ENCODE data around the gene HTR3C.
"Not testable (repeated sequence)": the region's sequence is repeated elsewhere in the genome, so short reads cannot be mapped to it uniquely, and the experiment has no call there.

HTR3C gene

DNA sequence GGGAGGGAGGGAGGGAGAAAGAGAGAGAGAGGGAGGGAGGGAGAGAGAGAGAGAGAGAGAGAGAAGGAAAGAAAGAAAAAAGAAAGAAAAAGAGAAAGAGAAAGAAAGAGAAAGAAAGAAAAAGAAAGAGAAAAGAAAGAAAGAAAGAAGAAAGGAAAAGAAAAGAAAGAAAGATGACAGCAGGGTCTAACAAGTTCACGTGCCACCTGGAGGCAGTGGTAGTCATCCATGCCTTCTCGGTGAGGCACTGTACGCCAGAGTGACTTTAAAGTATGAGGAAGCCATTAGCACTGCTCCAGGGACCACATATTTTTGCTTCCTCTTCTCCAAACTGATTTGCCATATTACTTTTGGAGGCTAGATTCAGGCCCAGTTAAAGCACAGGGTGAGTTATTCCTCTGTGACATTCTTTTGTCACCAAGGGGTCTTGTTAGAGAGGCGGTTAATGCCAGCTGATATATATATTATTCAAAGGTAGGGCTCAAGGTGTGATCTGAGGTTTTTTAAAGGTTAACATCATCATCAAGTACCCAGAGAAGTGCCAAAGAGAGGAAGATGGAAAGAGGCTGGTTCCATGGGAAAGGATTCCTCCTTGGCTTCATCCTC, 21.6 kb upstream of the HTR3C start, which contains the start of gene HTR3D:
HTR3D (plus strand) TSS at position 556 of the 606 bp plus-strand sequence; CDS start at position 556, 0 bp downstream.
- no peak for DNase-seq (ENCODE audit: low read depth)

DNA sequence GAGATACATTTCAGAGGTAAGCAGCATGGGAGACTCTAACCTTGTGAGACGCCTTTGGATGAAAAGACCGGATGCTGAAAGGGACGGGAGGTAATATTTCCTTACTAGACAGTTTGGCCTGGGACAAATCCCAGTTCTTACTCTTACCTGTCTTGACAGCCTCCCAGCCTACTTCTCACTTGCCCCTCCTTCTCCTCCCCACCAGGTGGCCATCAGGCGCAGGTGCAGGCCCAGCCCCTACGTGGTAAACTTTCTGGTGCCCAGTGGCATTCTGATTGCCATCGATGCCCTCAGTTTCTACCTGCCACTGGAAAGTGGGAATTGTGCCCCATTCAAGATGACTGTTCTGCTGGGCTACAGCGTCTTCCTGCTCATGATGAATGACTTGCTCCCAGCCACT, 15.0 kb upstream of the HTR3C start:
- no peak for DNase-seq (ENCODE audit: low read depth)

DNA sequence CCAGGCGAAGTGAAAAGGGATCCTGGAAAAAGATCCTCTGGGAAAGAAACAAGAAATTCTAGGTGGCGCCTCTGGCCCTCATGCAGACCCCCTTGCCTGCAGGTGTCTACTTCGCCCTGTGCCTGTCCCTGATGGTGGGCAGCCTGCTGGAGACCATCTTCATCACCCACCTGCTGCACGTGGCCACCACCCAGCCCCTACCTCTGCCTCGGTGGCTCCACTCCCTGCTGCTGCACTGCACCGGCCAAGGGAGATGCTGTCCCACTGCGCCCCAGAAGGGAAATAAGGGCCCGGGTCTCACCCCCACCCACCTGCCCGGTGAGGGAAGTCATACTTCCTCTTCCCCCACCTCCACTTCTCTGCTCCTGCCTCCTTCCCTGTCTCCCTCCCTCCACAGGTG, 14.5 kb upstream of the HTR3C start:
- not testable (repeated sequence) for DNase-seq (ENCODE audit: low read depth)

DNA sequence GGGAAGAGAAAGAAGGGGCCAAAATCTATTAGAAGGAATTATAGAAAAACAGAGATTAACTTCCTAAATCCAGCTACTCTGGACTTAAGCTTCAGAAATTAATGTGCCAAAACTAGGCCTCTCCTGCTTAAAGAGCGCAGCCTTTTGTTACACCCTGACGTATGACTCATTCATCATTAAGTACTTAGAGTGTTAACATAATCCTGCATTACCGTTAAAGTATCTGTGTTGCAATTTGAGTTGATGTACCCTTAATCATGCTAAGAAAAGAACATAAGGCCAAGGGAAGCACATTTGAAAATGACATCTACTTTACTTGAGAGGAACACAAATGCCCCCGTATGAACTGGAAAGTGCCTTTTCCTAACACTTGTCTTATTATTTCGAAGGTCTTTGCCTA, 13.4 kb upstream of the HTR3C start:
- DNase-seq (ENCODE audit: low read depth) = peak; percentile 15

DNA sequence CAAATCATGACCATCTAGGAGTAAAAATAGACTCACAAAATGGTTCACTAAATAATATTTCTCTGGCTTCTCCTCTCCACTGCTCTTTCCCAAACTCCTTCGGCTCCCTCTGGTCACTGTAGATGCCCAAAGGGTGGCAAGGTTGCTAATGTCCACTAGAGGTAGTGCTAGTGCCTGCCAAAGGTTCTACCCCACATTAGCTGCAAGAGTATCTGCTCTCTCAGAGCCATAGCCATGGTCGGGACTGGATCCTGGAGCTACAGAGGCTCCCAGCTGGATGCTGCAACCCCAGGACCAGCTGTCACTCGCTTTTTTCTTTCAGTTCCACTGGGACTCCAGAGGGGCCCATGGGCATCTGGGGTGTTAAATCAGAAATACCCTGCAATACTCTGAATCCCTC, 12.8 kb upstream of the HTR3C start:
- DNase-seq (ENCODE audit: low read depth) = peak; percentile 17

DNA sequence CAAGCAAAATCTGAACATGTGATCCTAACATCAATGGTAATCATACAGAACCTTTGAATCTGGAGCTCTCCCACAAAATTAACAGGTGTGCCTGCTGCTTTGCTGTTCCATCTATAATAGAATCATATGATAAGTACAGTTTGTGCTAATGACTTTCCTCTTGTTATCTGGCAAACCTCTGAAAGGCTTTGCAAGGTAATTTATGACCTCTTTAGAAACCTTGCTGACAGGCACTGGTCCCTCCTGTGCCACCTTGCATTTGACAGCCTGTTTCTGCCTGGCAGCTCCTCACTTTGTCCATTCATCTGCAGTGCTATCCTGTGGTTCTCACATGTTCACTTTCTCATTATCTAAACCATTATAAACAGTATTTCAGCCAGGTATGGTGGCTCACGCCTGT, 10.2 kb upstream of the HTR3C start:
- no peak for DNase-seq (ENCODE audit: low read depth)

DNA sequence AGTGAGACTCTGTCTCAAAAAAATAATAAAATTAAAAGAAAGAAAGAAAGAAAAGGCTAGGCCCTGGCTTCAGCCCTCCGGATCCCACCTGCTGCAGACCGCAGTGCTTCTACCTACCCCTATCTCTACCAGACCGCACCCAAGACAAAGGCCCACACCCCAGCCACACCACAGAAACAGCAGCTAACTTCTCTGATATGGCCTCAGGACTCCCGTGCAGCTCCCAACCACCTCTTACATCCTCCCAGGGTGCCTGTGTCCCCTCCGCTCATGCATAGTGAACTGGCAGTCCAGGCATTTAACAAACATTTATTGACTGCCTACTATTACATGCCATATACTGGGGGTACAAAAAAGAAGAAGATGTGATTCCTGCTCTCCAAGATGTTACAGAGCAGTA, 6.9 kb upstream of the HTR3C start:
- DNase-seq (ENCODE audit: low read depth) = no peak

DNA sequence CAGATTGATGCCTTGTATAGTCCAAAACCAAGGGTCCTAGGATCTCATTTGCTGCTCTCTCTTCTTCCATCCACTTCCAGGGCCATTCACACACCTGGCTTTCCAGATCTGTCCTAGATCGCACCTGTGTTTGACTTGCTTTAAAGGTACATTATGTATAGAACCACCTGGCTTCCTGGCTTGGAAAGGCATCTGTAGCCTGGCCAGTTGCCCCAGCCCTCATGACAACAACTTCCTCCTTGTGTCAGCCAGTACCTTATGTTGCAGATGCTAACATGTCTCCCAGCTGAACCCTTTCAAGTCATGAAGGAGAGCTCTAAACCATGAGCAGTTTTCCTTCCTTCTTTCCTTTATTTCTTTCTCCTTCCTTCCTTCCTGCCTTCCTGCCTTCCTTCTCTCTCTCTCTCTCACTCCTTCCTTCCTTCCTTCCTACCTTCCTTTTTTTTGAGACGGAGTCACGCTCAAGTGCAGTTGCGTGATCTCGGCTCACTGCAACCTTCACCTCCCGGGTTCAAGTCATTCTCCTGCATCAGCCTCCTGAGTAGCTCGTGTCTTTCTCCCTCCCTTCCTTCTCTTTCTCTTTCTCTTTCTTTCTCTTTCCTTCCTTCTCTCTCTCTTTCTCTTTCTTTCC, 2.5 kb upstream of the HTR3C start:
- DNase-seq (ENCODE audit: low read depth) = no peak

DNA sequence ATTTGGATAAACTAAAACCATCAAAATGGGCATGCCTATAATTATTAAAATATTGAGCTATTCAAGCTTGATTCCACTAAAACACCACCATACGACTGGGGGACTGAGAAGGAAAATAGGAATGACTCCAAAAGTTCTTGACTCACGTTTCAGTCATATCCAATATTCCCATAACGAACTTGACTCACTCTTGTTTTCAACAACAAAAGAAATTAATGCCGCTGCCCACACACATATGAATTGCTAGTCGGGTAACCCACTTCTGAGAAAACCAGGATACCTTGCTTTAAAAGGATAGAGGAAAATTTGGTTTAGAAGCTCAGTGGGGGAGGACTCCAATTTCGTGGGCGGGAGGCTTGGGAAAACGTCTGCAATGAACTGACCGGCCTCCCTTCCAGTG, 5.2 kb downstream of the HTR3C start:
- no peak for DNase-seq (ENCODE audit: low read depth)

DNA sequence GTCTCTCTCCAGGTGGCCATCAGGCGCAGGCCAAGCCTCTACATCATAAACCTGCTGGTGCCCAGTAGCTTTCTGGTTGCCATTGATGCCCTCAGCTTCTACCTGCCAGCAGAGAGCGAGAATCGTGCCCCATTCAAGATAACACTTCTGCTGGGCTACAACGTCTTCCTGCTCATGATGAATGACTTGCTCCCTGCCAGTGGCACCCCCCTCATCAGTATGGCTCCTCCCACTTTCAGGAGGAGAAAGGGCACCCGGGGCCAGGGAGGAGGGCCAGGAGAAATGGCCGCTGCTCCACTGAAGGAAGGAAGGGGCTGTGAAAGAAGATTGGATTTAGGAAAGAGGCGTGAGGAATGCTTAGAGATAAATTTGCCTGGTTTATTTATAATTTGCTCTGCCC, 6.6 kb downstream of the HTR3C start:
- DNase-seq (ENCODE audit: low read depth) = no peak

DNA sequence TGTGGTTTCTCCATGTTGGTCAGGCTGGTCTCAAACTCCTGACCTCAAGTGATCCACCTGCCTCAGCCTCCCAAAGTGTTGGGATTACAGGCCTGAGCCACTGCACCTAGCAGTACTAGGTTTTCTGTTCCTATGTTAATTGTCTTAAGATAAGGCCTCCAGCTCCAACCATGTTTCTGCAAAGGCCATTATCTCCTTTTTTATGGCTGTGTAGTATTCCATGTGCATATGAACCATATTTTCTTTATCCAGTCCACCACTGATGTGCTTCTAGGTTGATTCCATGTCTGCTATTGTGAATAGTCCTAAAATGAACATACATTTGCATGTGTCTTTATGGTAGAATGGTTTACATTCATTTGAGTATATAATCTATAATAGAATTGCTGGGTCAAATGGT, 9.8 kb downstream of the HTR3C start:
- DNase-seq (ENCODE audit: low read depth) = no peak

DNA sequence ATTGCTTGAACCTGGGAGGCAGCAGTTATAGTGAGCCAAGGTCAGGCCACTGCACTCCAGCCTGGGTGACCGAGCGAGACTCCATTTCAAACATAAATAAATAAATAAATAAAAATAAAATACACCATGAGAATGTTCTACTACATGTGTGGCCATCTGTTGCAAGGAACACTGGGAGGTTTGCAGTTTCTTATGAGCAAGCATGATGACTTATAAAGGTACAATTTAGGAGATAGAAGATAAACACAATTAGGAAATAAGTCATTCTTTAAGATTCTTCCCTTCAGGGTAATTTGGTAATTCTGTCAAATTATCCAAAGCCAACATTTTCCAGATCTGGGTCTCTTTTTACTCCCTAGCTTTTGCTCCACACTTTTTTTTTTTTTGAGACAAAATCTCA, 13.4 kb downstream of the HTR3C start:
- DNase-seq (ENCODE audit: low read depth) = no peak

DNA sequence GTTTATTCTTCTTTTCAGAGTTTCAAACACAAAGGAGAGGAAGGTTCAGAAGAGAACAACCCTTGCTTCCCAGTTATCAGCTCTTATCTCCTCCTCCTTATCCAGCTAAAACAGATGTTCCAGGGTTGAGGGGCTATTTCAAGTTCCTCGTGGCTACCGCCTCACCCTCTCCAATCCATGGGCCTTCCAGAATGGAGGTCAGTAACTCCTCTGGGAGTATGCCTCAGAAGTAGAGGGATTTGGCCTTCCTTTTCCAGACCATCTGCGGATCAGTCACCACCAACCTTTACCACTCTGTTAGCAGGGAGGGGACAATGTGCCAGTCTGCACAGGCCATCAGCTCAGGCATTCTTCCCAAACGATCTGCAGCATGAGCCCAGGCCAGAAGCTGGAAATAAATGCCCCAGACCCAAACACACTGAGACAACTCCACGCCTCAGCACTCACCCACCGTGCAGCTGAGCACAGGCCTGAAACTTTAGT, 14.8 kb downstream of the HTR3C start:
- no peak for DNase-seq (ENCODE audit: low read depth)

DNA sequence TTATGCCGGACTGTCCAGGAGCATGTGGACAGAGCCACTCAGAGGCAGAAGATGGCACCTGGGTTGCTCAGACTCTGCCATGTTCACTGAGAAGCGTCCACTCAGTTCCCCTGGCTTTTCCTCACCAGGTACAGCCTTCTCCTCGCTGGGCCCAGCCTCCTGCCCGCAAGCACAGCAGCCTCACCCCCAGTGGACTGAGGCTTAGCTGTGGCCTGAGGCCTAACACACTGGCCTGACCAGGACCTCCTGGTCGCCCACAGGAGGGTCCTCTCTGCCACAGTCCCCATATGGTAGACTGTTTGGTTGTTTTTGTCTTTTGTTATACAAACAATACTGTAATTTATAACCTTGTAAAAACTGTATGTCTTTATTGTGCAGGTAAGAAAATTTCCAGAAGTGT, 15.5 kb downstream of the HTR3C start:
- DNase-seq (ENCODE audit: low read depth) = no peak

DNA sequence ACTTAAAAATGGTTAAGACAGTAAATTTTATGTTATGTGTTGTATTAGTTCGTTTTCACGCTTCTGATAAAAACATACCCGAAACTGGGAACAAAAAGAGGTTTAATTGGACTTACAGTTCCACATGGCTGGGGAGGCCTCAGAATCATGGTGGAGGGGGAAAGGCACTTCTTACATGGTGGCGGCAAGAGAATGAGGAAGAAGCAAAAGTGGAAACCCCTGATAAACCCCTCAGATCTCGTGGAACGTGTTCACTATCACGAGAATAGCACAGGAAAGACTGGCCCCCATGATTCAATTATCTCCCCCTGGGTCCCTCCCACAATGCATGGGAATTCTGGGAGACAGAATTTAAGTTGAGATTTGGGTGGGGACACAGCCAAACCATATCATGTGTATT, 18.3 kb downstream of the HTR3C start:
- not testable (repeated sequence) for DNase-seq (ENCODE audit: low read depth)

DNA sequence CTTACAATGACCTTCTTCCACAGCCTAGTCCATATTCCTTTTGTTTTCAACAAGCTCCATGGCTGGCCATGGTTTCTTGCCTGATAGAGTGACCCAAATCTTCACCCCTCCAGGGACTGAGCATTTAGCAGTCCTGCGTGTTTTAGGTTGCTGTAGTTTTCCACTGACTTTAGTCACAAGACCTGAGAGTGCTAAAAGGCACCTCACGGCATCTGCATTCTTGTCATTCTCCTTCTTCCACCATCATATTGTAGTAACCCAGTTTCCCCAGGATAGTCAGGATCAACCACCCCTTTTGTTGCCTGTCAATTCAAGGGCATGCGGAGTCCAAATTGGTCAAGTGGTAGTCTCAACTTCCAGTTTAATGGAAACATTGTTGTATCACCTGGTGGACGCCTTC, 20.8 kb downstream of the HTR3C start:
- DNase-seq (ENCODE audit: low read depth) = no peak

DNA sequence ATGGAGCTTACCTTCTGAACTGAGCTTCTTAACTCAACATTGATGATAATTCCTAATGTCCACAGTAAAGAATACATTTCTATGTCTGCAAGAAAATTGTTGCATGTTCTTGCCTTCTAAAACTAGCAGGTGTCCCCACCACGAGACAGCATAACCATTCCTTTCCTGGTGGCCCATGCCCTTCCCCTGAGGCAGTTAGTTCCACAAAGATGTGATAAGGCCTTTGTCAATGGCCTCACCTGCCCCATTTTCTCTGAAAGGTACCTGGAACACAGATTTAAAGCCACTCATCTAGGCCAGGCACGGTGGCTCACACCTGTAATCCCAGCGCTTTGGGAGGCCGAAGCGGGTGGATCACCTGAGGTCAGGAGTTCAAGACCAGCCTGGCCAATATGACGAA, 23.1 kb downstream of the HTR3C start:
- DNase-seq (ENCODE audit: low read depth) = no peak

DNA sequence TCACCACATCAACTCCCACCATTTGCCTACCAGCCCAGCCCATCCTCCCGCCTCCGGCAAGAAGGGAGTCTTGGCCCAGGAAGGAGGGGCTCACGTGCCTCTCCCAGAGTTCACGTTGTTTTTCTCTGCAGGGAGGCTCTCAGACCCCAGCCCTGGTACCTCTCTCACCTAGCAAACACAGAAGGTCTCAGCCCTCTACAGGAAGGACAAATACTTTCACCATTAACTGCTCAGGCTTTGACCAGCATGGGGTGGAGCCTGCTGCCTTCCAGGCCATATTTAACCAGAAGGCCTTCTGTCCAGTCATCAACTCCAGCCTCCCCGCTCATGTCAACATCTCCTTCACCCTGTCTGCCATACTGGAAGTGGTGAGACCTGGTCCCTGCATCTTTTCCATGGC, 25.0 kb downstream of the HTR3C start:
- no peak for DNase-seq (ENCODE audit: low read depth)

DNA sequence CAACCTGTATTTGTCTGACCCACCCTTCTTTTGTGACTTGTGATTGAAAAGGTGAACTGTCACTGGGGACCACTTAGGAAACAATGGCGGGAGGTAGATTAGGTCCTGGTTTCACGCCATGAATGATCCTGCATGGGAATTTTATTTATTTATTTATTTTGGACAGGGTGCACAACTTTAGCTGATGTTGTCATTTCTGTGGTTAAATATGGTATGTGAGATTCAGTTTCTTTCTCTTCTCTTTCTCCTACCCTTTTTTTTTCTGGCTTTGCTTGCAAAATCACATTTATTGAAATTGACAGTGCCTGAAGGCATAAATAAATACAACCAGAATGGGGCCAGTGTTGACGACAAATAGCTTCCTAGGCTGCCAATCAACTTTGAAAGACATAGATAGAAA, 26.0 kb downstream of the HTR3C start:
- DNase-seq (ENCODE audit: low read depth) = peak; percentile 64

DNA sequence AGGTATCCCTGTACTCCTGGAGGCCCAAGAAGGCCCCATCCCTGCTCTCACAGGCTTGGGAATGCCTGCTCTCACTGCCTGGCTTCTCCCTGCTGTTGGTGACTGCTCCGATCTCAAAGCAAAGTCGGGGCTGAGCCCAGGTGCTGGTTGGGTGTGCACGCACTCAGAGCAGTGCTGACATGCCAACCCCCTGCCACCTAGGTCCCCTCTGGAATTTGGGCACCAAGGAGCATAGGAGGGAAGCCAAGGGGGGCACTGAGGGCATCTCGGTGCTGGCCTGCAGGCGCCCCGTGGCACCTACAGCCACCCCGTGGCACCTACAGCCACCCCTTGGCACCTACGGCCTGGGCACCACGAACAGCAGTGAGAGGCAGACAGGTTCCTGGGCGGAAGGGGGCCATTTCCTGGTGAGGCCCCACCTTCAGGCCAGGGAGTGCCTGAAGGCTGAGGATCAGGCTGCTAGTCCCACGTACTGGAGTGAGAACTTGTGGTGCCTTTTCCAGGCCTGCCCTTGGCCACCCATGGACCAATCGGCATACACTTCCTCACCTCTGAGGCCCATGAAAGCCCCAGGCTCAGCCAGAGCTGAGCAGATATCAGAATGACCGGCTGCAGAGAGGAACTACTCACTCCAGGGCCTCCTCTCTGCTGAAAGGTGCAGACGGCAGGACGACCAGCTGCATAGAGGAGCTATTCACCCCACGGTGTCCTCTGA, 28.4 kb downstream of the HTR3C start:
- no peak for DNase-seq (ENCODE audit: low read depth)

DNA sequence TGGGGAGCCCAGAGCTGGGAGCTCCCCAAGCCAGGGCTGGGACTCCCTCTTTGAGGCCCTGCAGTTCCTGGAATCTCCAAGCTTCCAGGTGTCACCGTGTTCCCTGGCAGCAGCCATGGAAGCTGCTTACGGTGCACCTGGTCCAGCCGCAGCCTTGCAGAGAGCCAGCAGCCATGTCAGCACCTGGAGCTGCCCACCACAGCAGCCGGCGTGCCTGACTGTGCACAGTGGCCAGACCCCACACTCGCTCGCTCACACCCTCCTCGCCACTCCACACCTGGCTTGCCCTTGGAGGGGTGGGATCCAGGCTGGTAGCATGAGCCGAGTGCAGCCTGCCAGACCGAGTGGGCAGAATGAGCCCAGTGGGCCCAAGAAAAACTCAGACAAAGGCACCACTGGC, 29.2 kb downstream of the HTR3C start:
- DNase-seq (ENCODE audit: low read depth) = no peak

DNA sequence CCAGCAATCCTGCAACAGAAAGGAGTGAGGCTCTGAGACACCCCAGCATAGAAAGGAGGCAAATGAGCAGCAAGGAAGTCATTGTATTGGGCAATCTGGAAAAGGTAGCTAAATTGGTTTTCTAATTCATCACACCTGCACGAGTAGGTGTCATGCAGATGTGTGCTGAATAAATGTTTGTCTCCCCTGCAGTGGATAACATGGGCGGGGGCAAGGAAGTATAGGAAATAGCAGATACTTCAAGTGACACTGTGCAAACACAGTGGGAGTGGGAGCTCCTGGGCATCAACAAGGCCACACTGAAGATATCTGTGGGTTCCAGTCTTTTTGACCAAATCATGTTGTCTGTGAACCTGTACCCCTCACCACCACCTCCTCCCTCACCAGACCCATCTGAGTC, 29.6 kb downstream of the HTR3C start:
- no peak for DNase-seq (ENCODE audit: low read depth)

DNA sequence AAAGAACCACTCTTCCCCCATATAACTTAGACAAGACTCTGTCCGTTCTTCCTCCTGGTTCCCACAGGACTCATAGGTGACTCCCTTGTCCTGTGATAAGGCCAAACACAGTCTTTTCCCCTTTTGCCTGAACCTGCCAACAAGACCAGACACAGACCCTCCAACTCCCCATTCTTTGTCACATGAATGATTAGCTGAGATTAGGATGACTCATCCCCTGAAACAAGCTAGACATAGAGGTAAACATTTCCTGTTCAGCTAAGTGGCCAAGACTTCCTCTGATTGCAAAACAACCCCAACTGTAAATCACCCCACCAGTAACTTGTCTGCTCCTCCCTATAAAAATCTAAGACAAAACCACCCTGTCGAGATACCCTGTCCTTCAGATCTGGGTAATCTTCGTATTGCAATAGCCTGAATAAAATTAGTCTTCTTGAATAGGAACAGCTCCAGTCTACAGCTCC, 32.6 kb downstream of the HTR3C start:
- DNase-seq (ENCODE audit: low read depth) = no peak

Data from fibroblast of gingiva (primary cell).